ENCODE data around the gene RFT1.

Gene RFT1

DNA sequence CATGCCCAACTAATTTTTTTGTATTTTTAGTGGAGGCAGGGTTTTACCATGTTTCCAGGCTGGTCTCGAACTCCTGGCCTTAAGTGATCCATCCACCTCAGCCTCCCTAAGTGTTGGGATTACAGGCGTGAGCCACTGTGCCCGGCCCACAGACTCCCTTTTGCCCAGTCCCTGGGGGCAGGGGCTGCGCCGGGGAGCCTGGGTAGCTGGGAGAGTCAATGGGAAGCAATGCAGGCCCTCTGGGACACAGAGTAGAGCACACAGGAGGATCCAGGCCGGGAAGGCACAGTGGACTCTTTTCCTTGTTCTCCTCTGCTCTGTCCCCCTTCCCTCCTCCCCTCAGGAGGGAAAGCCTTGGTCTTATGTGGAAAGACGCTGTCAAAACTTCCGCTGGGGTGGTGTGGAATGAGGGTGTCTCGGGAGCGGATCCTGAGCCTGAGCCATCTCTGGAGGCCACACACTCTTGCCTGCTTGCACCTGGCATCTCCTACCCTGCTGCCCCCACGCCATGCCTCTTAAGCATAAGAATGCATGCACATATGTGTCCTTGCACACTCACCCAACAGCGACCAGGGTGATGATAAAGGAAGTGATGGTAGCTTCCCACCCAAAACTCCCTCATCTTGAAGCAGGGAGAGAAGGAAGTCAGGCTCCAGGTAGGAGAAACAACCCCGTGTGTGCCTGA, 18.9 kb upstream of the RFT1 start:
- no peak for DNase-seq (ENCODE audit: low spot score)

- DNase-seq (ENCODE audit: low spot score): no peak
Observed at GRCh38 chr3:53147903-53148400, 17.7 kb upstream of the RFT1 start.

- DNase-seq (ENCODE audit: low spot score): no peak
Observed at GRCh38 chr3:53147151-53147902, 17.1 kb upstream of the RFT1 start.

DNA sequence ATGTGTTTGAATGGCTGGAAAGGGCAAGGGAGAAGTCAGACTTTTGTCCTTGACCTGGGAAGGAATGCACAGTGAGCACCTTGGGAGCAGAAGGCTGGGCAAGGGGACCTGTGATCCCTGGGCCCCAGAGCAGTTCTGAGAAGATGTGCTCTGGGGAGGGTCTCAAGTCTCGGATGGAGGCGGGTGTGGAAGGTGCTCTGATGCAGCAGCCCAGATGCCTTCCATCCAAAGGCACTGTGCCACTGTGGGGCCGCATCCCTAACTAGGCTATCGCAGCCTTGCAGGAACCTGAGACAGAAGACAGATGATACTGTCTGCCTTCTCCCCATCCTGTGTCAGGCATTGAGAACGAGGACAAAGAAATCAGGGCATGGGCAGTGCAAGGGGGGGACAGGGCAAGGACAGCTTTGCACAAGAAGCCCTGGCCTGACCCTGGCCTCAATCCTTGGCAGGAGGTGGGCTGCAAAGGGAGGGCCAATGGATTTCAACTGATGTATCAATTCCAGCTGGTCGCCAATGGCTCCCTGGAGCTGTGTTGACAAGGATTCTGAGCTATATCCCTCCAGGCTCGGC, 16.2 kb upstream of the RFT1 start:
- DNase-seq (ENCODE audit: low spot score): no peak

DNA sequence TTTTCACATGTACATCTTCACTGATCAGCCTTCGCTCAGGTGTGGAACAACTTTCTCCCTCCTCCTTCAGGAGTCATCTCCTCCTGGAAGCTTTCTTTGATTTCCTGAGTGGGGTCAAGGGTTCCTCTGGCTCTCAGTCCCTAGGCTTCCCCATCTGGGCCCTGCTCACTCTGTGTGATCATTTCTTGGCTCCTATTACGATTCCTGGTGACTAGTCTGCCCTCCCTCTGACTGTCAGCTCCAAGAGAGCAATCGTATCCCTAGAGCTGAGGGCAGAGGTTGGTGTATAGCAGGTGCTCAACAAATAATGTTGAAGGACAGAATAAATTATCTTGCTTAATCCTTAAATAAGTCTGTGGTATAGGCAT, 15.5 kb upstream of the RFT1 start:
- DNase-seq (ENCODE audit: low spot score): no peak

DNA sequence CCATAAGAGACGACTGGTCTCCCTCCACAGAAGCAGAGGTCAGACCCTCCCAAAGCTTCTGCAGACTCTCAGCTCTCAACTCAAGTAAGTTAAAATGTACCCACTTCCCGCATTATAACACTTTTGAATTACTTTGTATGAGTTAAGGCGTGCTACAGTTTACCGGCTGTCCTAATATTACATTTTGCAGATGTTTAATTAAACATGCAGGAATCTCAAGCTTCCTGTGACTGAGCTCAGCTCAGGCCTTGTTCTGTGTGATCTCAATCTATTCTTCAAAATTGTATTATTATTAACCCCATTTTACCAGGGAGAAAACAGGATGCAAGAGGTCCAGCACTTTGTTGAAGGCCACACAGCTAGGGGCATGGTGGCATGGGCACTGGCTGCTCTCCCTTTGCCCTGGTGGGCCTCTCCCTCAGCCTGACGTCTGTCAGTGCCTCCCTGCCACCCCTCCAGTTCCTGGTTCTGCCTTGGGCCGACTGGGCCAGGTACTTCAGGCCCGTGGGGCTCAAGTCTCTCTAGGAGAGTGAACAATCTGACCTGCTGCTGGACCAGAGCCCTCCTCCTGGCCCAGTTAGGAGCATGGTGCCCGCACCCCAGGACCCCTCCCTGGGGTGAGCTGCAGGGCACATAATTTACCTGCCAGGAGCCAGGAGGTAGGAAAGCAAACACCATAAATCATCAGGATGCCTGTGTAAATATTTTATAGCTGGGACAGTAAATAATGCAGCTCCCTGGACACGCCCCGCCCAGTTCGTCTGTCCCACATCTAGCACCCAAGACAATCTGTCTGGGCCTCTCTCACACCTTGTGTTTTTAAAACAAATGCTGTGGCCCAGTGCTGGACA, 14.9 kb upstream of the RFT1 start:
- DNase-seq (ENCODE audit: low spot score): no peak

- DNase-seq (ENCODE audit: low spot score): no peak
Observed at GRCh38 chr3:53144446-53144845, 14.2 kb upstream of the RFT1 start.

DNA sequence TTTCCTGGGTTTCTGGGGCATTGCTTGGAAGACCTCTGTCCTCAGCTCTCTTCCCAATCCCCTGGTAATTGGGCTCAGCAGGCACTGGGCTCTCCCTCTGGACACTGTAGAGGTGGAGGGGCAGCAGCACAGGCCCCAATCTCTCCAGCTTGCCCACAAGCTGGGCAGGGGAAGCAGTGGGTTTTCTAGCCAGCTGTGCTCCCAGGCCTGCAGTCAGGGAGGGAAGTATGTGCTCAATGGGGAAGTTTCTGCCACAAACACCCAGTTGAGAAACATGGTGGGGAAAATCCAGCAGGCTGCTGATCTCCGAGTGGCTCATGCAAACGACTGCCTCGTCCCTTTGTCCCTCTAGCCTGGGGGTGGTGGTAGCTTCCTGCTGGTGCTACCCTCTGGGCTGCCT, 12.8 kb upstream of the RFT1 start:
- no peak for DNase-seq (ENCODE audit: low spot score)

DNA sequence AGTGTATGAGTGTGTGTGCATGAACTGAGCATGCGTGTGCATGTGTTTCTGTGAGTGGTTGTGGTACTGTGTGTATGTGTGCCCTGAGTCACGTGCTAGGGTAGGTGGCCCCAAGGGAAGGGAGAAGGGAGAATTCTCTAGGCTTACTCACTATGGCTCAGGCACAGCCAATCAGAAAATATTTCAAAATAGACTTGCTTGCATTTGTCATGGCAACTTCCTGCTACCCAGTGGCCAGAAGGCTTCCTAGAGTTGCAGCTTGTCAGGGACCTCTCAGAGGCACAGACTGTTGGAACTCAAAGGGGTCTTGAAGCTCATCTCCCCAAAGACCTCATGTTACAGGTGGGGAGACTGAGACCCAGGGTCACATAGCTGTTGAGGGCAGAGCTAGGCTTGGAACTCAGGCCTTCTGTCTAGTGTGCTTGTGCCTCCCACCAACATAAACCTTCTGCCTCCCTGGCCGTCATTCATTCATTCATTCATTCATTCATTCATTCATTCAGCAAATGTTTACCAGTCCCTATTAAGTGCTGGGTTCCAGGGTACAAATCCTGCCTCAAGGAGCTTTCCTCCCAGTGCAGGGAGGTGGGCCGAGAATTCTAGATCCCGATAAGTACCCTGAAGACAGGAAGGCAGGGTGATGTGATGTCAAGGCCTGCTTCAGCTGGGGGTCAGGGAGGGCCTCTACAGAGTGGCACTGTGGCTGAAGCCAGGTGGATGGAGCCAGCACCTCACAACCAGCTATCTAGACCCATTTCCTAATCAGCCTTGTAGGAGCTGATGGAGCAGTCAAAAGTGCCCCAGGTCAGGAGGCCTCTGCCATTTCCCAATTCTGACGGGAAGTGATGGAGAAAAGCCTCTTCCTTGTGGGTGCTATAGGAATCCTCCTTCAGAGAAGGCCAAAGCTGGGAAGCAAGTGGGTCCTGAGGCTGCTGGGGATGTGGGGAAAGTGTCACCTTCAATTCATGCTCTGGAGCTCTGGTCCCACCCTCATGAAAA, 10.9 kb upstream of the RFT1 start:
- DNase-seq (ENCODE audit: low spot score): no peak

DNA sequence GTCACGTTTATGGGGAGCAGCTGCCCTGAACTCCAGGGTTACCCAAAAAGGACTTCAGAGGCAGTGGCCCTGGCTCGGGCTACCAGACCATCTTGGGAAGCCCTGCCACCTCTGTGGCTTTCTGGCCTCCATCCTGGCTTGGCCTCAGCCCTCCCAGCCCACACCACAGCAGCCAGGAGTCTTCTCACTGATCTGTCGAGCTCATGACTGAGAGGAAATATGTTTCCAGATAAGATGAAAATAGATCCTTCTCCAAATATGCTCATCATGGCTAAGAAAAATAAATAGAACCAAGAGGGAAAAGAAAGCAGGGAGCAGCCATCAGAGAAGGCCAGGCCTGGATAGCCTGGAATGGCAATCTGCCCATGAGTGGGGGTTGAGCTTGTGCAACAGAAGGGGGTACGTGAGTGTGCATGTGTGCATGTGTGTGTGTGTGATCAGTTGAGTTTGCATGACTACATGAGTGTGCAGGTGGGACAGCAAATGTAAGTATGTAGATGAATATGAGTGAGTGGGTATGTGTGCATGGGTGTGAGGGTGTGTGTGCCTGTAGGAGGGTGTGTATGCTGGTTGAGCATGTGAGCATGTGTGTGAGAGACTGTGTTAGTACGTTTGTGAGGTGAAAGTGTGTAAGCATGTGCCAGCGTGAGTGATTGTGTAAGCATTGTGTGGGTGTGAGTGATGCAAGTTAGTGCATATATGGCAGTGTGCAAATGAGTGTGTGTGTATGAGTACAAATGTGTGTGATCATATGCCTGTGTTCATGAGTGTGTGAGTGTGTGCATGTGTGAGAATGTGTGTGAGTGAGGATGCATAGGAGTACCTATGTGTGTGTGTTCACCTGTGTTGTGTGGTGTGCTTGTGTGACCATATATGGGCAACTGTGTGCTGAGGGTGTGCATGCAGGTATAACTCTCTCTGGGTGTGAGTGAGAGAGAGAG, 9.9 kb upstream of the RFT1 start:
- no peak for DNase-seq (ENCODE audit: low spot score)

- DNase-seq (ENCODE audit: low spot score): no peak
Observed at GRCh38 chr3:53137835-53138446, 7.7 kb upstream of the RFT1 start.

- DNase-seq (ENCODE audit: low spot score): no peak
Observed at GRCh38 chr3:53137221-53137620, 7.0 kb upstream of the RFT1 start.

- DNase-seq (ENCODE audit: low spot score): peak; percentile 64
Observed at GRCh38 chr3:53134631-53135232, 4.5 kb upstream of the RFT1 start.

DNA sequence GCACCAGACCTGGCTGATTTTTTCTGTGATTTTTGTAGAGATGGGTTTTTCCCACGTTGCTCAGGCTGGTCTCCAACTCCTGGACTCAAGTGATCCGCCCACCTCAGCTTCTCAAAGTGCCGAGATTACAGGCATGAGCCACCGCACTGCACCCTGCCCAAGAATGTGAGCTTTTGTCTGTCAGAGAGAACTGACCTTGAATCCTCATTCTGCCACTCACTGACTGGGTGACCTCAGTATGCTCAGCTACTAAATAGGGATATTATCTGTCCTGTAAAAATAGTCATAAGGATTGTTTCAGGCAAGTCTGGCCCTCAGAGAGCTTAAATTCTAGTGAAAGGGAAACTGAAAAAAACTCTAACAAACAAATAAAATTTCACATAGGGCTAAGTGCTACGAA, 2.1 kb upstream of the RFT1 start:
- DNase-seq (ENCODE audit: low spot score): no peak

DNA sequence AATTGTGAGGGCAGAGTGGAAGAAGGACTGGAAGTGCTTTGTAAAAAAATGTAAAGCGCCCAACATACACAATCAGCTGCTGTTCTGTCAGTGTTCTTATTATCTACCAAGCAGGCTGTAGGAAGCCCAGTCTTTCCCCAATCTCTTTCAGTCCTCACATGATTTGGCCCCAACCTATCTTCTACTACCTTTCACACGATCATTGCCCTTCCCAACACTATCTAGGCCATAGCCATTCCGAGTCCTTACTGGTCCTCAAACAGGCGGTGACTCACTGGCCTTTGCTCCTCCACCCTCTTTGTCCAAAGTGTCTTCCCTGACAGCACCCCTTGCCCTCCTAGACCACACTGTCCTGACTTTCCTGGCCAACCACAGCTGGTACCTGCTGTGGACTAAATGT, 861 bp upstream of the RFT1 start:
- DNase-seq (ENCODE audit: low spot score): no peak

- DNase-seq (ENCODE audit: low spot score): no peak
Observed at GRCh38 chr3:53129344-53129743, 891 bp downstream of the RFT1 start.

DNA sequence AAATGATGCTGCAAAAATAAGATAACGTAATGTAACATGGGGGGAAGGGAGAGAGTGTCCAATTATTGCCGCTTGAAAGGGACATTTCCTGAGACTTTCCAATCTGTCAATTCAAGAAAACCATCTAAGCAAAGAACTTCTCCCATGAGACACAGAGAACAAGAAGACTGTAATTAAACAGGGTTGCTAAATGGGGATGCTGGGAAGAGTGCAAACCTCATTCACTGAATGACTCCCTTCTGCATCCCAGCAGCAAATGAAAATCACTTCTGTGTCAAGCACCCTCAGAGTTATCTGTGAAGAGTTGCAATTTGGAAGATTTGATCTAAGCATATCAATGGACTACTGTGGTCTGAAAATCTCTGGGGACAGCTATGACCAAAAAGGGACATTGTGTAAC, 3.6 kb downstream of the RFT1 start:
- no peak for DNase-seq (ENCODE audit: low spot score)

- no peak for DNase-seq (ENCODE audit: low spot score)
Observed at GRCh38 chr3:53123953-53124352, 6.3 kb downstream of the RFT1 start.

DNA sequence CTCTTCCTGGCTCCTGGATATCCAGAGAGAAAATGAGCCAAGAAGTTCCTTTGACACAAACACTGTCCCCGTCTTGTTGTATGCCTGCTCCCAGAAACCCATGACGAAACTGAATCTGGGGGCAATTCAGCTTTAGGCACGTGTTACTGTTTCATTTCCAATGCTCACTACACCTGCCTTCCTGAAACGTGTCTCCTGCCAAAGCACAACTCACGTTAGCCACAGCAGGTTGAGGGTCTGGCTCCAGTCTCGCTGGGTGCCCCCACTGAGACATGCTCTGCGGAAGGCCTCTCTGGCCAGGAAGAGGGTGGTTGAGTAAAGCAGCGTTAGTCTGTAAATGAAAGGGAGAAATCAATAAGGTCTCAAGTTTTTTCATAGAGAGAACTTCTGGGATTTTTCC, 6.7 kb downstream of the RFT1 start:
- DNase-seq (ENCODE audit: low spot score): no peak
